Fibroblast of mammary gland (primary cell): Measurements from ENCODE around the gene LAMC3.

Source experiments
- DNase-seq: peaks from one replicate; pipeline ENCODE4 v3.0.0-alpha.2; 2010; ENCODE audit warnings: low read depth
- H3K4me3 ChIP-seq: 2 replicates; pipeline ENCODE4 v1.5.1; 2011; ENCODE audit warnings: low read depth, mild to moderate bottlenecking, low read length, moderate library complexity; ENCODE audit not compliant: control insufficient read depth
- CTCF ChIP-seq: conservative IDR thresholded peaks from 2 replicates; pipeline ENCODE4 v1.5.1; 2011; ENCODE audit warnings: low read depth, low read length, inconsistent platforms; ENCODE audit not compliant: control insufficient read depth, insufficient read depth

The LAMC3 gene

DNA sequence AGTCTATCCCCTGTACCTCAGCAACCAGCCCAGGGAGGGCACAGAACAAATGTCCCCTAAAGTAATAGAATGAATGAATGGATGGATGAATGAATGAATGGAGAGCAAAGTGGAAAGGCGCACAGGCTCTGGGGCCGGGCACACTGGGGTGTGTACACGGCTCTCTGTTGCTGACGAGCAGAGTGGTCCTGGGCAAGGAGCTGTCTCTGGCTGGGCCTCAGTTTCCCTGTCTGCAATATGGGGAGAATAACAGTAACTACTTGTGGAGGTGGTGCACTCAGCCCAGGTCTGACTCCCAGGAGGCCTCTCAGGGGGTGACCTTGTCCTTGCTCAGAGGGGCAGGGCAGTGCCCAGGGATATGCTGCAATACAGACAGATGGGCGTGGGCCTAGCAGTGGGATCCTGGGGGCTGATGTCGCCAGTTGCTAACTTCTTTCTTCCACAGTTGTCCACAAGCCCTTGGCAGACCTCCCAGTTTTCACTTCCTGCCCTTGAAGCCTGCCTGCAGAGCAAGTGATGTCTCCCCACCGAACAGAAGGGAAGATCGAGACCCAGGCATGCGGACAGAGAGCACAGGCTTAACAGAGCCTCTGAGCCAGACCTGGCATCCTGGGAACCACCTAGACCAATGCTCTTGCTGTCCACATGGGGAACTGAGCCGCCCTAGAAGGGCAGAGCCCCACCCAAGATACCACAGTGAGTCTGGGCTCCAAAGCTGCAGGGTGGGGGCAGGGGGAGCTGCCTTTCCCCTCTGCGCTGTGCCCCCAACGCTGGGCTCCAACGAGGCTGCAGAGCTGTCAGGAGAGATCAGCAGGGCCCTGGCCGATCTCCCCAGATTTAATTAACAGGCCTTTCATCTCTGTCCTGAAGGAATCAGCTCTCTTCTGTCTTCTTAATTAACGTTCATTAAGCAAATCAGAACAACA is 13.6 kb upstream of the LAMC3 start:
- TF ChIP-seq CTCF, result no peak
- peak; percentile 54 for DNase-seq
- H3K4me3 ChIP-seq, result no peak overlapping the region

GRCh38 chr9:130996205-130996604 is 12.8 kb upstream of the LAMC3 start:
- DNase-seq, result no peak

DNA sequence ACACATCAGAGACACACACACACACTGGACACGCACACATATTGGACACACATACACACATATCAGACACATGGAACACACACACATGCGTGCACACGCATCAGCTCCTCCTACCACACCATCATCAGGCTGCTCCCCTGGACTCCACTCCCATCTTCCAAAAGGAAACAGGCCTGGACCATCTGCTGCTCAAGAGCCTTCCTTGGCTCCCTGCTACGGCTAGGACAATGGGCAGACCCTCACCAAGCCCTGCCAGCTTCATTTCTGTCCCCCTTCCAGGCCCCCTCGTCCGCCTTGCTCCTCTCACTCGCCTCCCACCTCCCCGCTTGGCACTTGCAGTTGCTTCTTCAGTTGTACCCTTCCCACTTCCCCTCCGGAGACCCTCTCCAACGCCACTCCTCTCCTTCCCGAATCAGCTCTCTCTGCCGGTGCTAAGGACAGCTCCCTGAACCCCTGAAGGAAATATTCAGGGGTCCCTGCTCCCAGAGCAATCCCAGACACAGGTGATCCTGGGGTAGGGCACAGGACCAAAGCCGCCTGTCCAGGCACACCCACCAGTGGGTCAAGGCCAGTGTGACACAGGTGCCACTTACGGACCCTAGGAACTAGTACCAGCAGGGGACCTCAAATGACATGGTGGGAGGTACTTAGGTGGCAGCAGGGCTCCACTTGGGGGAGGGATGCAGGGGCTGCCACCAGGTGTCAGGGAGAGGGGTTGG is 12.1 kb upstream of the LAMC3 start:
- no peak for DNase-seq
- no peak overlapping the region for H3K4me3 ChIP-seq
- TF ChIP-seq CTCF, result no peak

More at GRCh38 chr9:130996205-130996604, 12.8 kb upstream of the LAMC3 start:
- no peak overlapping the region for H3K4me3 ChIP-seq
- TF ChIP-seq CTCF, result no peak

DNA sequence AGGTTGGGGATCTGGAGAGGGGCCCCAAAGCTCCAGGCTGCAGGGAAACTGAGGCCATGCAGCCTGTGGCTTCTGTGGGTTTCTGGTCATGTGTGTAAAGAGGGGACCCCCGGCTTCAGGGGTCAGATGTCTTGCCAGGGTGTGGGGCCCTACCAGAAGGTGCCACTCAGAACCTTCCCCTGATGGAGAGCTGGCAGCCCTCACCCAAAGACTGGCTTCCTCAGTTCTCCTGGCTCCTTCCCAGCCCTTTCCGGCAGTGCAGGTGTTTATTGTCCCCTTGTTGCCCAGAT is 11.6 kb upstream of the LAMC3 start:
- no peak for DNase-seq
- TF ChIP-seq CTCF, result no peak
- H3K4me3 ChIP-seq, result no peak overlapping the region

DNA sequence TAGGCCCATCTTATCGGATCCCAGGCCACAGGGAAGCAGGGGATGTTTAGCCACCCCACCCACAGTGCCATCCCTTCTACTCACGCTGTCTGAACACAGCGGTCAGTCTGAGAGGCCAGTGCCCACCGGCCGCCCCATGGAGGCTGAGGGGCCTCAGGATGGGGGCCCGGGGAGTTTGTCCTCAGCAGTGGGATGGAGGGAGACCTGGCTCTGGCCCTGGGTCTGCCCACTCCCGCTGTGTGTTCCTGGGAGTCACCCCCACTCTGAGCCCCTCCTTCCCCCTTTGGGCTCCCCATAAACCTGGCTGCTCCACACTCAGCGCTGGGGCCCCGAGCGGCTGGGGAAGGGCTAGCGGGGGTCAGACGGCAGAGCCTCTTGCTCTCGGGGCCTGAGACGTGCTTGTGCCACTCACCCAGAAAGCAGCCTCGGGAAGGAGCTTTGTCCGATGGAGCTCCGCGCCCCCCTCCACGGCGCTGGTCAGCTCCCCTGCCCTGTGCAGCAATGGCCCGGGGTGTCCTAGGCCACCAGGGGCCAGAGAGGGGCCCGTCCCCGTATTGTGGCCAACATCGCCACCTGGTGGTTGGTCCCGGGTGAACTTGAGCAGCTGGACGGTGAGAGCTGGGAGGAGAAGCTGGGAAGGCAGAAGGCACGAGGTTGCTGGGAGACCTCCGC is 10.9 kb upstream of the LAMC3 start:
- H3K4me3 ChIP-seq, result no peak overlapping the region
- DNase-seq, result peak; percentile 75
- peak; percentile 75 for TF ChIP-seq CTCF

DNA sequence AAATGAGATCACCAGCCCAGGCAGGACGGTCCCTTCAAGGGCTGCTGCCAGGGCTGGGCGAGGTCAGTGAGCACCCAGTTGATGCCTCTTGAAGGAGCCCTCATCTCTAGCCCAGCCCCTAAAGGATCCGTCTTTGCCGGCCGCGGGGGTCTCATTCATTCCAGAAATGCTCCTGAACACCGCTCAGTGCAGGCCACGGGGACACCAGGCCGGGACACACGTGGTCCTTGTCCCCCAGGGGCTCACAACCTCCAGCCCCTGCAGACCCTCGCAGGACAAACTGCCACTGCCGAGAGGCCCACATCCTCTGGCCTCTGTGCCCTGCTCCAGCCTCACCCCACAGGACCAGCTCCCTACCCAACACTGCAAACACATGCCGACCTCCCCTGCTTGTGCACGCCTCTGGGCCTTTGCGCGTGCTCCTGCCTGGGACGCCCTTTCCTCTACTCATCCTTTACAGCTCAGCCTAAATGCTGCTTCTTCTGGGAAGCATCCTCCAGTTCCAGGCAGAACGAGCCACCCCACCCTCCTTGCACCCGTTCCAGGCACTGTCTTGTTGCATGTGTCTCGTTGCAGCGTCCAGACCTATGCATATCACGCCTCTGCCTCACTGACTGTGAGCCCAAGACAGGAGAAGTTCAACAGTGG is 10.3 kb upstream of the LAMC3 start:
- peak; percentile 20 for DNase-seq
- H3K4me3 ChIP-seq, result no peak overlapping the region
- no peak for TF ChIP-seq CTCF
